GM12878 (cell line): Measurements from ENCODE around the gene PRDM2. TPM values are rescaled to one million over a fixed set of nuclear protein-coding genes. Genes with fewer than 3 reads are reported as not detected.

Experiments
- ATAC-seq: fragments of 200-7000 bp; cut with Tn5 transposase; 3 replicates; pipeline ENCODE4 v1.9.1; 2020; ENCODE audit warnings: mild to moderate bottlenecking, moderate library complexity
- BruUV-seq: library from RNA; stranded (reverse); fragments of 400-500 nt; replicated peaks from 2 replicates; lab custom pipeline; 2021; lab: Mats Ljungman, UMichigan
- CTCF ChIA-PET: fragments of 300-600 bp; sonication (Branson Sonifier 250); formaldehyde crosslinking; extraction: SDS; loops from one replicate; lab custom pipeline; 2021; ENCODE audit warnings: inconsistent platforms; lab: Yijun Ruan, JAX
- POLR2A ChIA-PET: fragments of 350-600 bp; formaldehyde crosslinking; extraction: SDS; loops from one replicate; lab custom pipeline; 2021; ENCODE audit warnings: inconsistent platforms; lab: Charles Lee
- RAD21 ChIA-PET: fragments of 300-600 bp; sonication (Branson Sonifier 250); formaldehyde crosslinking; loops from one replicate; lab custom pipeline; 2023; ENCODE audit warnings: antibody characterized with exemption; ENCODE audit not compliant: unreplicated experiment; lab: Charles Lee
- SMC1A ChIA-PET: fragments of 300-600 bp; sonication (Branson Sonifier 250); formaldehyde crosslinking; loops from one replicate; lab custom pipeline; 2023; ENCODE audit not compliant: unreplicated experiment, uncharacterized antibody; lab: Charles Lee
- DNase-seq: peaks from one replicate; pipeline ENCODE4 v3.0.0-alpha.2; 2011; ENCODE audit warnings: low read depth, low spot score
- FAIRE-seq: peaks from 3 replicates; lab custom pipeline; 2011; peaks lifted over from hg19 to GRCh38; lab: Jason Lieb, UNC
- H2AFZ ChIP-seq: 2 replicates; pipeline ENCODE4 v1.6.0; 2011; ENCODE audit warnings: low read depth, low read length, control low read depth; ENCODE audit not compliant: control insufficient read depth
- H3K27ac ChIP-seq: 2 replicates; pipeline ENCODE4 v1.5.1; 2011; ENCODE audit warnings: control low read depth; ENCODE audit not compliant: control insufficient read depth, insufficient read depth
- H3K27me3 ChIP-seq, 2 experiments: replicated peaks in 1 of 2; 2 replicates each; pipeline versions ENCODE4 v1.6.0 to v1.6.1; 2011; ENCODE audit warnings: low read length in 1 of 2; ENCODE audit not compliant: control insufficient read depth in 2 of 2, insufficient read depth in 2 of 2
- H3K36me3 ChIP-seq, 2 experiments: 2 replicates each; pipeline ENCODE4 v1.5.1; 2011; ENCODE audit warnings: low read length in 1 of 2; ENCODE audit not compliant: control insufficient read depth in 2 of 2, insufficient read depth in 2 of 2
- H3K4me1 ChIP-seq: 2 replicates; pipeline ENCODE4 v1.6.1; 2011; ENCODE audit warnings: mild to moderate bottlenecking, low read length, moderate library complexity, mixed read lengths; ENCODE audit not compliant: control insufficient read depth, insufficient read depth
- H3K4me2 ChIP-seq: 2 replicates; pipeline ENCODE4 v1.6.0; 2011; ENCODE audit warnings: control low read depth; ENCODE audit not compliant: control insufficient read depth, insufficient read depth
- H3K4me3 ChIP-seq: fragments of 200-600 bp; sonication (generic); 2 replicates; pipeline ENCODE4 v1.5.1; 2016
- H3K79me2 ChIP-seq: 2 replicates; pipeline ENCODE4 v1.6.0; 2011; ENCODE audit warnings: low read length; ENCODE audit not compliant: control insufficient read depth, insufficient read depth
- H3K9ac ChIP-seq: 2 replicates; pipeline ENCODE4 v1.8.0; 2011; ENCODE audit warnings: low read length, control low read depth, mixed read lengths; ENCODE audit not compliant: control insufficient read depth, insufficient read depth
- H3K9me3 ChIP-seq: replicated peaks from 3 replicates; pipeline ENCODE4 v1.5.1; 2011; ENCODE audit warnings: mild to moderate bottlenecking, low read length; ENCODE audit not compliant: control insufficient read depth, insufficient read depth
- H4K20me1 ChIP-seq: 2 replicates; pipeline ENCODE4 v1.6.0; 2011; ENCODE audit not compliant: control insufficient read depth, insufficient read depth
- ASH2L ChIP-seq: fragments of 300-600, 200-600 bp; sonication (generic); IDR thresholded peaks from 2 replicates; pipeline ENCODE4 v1.6.1; 2017; ENCODE audit warnings: low read depth, mild to moderate bottlenecking, borderline replicate concordance
- ESRRA ChIP-seq: IDR thresholded peaks from 2 replicates; pipeline ENCODE4 v1.6.1; 2012; ENCODE audit warnings: mild to moderate bottlenecking, low read length, improper control_type of control experiment
- EZH2 ChIP-seq: IDR thresholded peaks from 2 replicates; pipeline ENCODE4 v1.6.1; 2012; ENCODE audit warnings: low read depth, mild to moderate bottlenecking, control low read depth, inconsistent platforms, low read length, borderline replicate concordance; ENCODE audit not compliant: control insufficient read depth
- IKZF2 ChIP-seq, 2 experiments: fragments of 450-650 bp; IDR thresholded peaks; 2 replicates each; pipeline ENCODE4 v1.6.1; 2017; ENCODE audit warnings: mild to moderate bottlenecking in 2 of 2, moderate library complexity in 2 of 2
- MTA2 ChIP-seq: fragments of 450-650 bp; IDR thresholded peaks from 2 replicates; pipeline ENCODE4 v1.6.1; 2016; ENCODE audit warnings: low read depth, mild to moderate bottlenecking, moderate library complexity
- NRF1 ChIP-seq: conservative IDR thresholded peaks from 2 replicates; pipeline ENCODE4 v1.6.1; 2011; ENCODE audit warnings: mild to moderate bottlenecking, low read depth, low read length, improper control_type of control experiment
- RELB ChIP-seq: fragments of 450-650 bp; IDR thresholded peaks from 2 replicates; pipeline ENCODE4 v1.6.1; 2017; ENCODE audit warnings: low read depth, mild to moderate bottlenecking, moderate library complexity
- YBX1 ChIP-seq: fragments of 450-650 bp; IDR thresholded peaks from 2 replicates; pipeline ENCODE4 v1.6.1; 2016; ENCODE audit warnings: antibody characterized with exemption
- ZNF24 ChIP-seq: fragments of 450-650 bp; IDR thresholded peaks from 2 replicates; pipeline ENCODE4 v1.6.1; 2017; ENCODE audit warnings: antibody characterized with exemption, mild to moderate bottlenecking
- ZNF622 ChIP-seq: fragments of 450-650 bp; IDR thresholded peaks from 2 replicates; pipeline ENCODE4 v1.6.1; 2017; ENCODE audit warnings: mild to moderate bottlenecking, inconsistent platforms
- ZZZ3 ChIP-seq: IDR thresholded peaks from 2 replicates; pipeline ENCODE4 v1.6.1; 2011; ENCODE audit warnings: low read depth; ENCODE audit not compliant: control insufficient read depth, insufficient read length
- WGBS: methylation state at CpG from one replicate; pipeline ENCODE4 v1.1.6; 2016; ENCODE audit warnings: low lambda C conversion rate; ENCODE audit not compliant: insufficient replicate concordance, insufficient coverage; ENCODE audit errors: missing lambda C conversion rate; 5-methylcytosine and 5-hydroxymethylcytosine counted together
- in situ Hi-C: fragments of 300-500 bp; cut with MboI; formaldehyde crosslinking; loops from 9 replicates; pipeline ENCODE4 v1.14.3; 2018; ENCODE audit warnings: mixed read lengths
- intact Hi-C: fragments of 100-400 bp; cut with micrococcal nuclease; formaldehyde crosslinking; loops from one replicate; pipeline ENCODE4 v1.14.2; 2022; ENCODE audit not compliant: unreplicated experiment
- polyA plus RNA-seq, 11 experiments: library from polyadenylated mRNA; depleted of rRNA in 4 of 11; unstranded in 6 of 11; stranded (reverse) in 5 of 11; fragments of >200 nt; fragmentation: Nextera tagmentation in 4 of 11; fragmentation: Illumina TruSeq in 1 of 11; extraction: Ambion mirVana in 4 of 11; extraction: Trizol in 1 of 11; gene quantifications; 1 replicate in 1 of 11; 2 replicates in 10 of 11; pipeline versions ENCODE4 v1.2.1 to v1.2.3, GENCODE V29; 2011 to 2016; ENCODE audit warnings: inconsistent platforms in 2 of 11, missing spikeins in 2 of 11, low read depth in 1 of 11
- total RNA-seq, 4 experiments: library from RNA; depleted of rRNA in 3 of 4; stranded (reverse); fragments of >200 nt in 3 of 4; fragmentation: Illumina TruSeq in 1 of 4; extraction: Trizol in 1 of 4; gene quantifications; 2 replicates each; pipeline versions ENCODE4 v1.2.1 to v1.2.3, GENCODE V29; 2013 to 2021
- TF ChIP-seq, protein P1 (sequence below): fragments of 450-650 bp; IDR thresholded peaks from 2 replicates; pipeline ENCODE4 v1.6.1; 2017; ENCODE audit warnings: mild to moderate bottlenecking, low read depth, inconsistent platforms; ENCODE audit not compliant: poor library complexity, severe bottlenecking
- TF ChIP-seq, protein P2 (sequence below): fragments of 450-650 bp; formaldehyde crosslinking; IDR thresholded peaks from 2 replicates; pipeline ENCODE4 v1.4.0; 2020; ENCODE audit warnings: mild to moderate bottlenecking, moderate library complexity

Gene PRDM2
- total and polyA plus RNA-seq, 10 of the 15 experiments (the other 5 are each of a cell fraction or from before 2014, with no cell fraction given): 8.4 to 45.1 (median 23.5) TPM

DNA sequence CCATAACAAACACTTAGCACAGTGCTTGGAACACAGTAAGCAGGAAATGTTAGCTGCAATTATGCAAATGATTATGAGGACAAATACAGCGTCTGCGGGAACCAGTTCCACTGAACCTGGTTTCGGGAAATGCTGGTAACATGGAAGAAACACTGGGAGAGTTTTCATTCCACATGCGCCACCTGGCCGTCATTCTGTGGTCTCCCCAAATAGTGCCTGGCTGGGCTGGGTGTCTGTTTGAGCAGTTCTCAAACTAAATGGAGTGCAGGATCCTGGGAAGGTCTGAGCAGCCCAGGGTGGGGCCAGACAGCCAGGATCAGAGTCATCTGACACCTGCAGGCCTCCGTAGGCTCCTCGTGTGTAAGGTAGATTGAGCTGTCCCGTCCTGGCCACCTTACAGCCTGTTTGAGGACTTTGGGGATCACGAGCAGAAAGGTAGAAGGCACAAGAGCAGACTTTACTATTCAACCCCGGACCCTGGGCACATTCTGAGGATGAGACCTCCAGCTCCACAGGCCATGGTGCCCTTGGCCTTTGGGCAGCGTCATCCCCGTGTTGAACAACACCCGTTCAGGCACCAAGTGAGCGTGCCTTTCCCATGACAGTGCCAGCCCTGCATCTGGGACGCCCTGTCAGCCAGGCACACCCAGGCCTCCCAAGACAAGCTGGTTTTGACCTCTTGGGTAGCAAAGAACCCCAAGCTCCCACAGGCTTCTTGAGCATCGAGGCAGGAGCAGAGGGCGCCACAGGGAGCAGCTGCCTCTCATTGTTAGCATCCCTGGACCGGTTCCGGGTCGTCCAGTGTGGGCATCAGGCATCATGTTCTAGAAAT is 101.9 kb downstream of the PRDM2 start (continued):
- TF ChIP-seq EZH2: no peak
- TF ChIP-seq ZNF622: no peak
- TF ChIP-seq YBX1: no peak
- no peak for TF ChIP-seq ESRRA

- Histone ChIP-seq H3K4me3 (no peak overlapping the region), H3K79me2 (no peaks in the 10 kb centered on the region), H3K4me2 (no peak overlapping the region), H2AFZ (no peak overlapping the region), H3K27ac (no peak overlapping the region), H3K4me1 (no peaks in the 10 kb centered on the region), H3K9ac (no peak overlapping the region), H3K9me3 (no peaks in the 10 kb centered on the region), H4K20me1 (no peaks in the 10 kb centered on the region), H3K36me3 (no peaks in the 10 kb centered on the region), H3K27me3 (no peaks in the 10 kb centered on the region)
- intact Hi-C loops: no loop called here
- CTCF ChIA-PET: interaction anchor here (0.8 kb wide), 1 partner anchor 140 kb away, joined by 3 read pairs; no protein-coding TSS in a partner anchor
- ATAC-seq: no peak
- no peak for DNase-seq
- in situ Hi-C loops: loop anchor here (10.0 kb wide), 1 partner anchor 138 kb away; no protein-coding TSS in a partner anchor
- RAD21 ChIA-PET: no interaction called here
- no TSS peak for BruUV-seq
- SMC1A ChIA-PET: no interaction called here
- FAIRE-seq: no peak
- WGBS: 94% methylated on average over 19 of the region's 19 CpGs
- POLR2A ChIA-PET: no interaction called here
- no peak for TF ChIP-seq ASH2L
- TF ChIP-seq NRF1: no peak
- TF ChIP-seq IKZF2 (IDR thresholded peaks at IDR 0.05): no peak
- TF ChIP-seq, protein P1, sequence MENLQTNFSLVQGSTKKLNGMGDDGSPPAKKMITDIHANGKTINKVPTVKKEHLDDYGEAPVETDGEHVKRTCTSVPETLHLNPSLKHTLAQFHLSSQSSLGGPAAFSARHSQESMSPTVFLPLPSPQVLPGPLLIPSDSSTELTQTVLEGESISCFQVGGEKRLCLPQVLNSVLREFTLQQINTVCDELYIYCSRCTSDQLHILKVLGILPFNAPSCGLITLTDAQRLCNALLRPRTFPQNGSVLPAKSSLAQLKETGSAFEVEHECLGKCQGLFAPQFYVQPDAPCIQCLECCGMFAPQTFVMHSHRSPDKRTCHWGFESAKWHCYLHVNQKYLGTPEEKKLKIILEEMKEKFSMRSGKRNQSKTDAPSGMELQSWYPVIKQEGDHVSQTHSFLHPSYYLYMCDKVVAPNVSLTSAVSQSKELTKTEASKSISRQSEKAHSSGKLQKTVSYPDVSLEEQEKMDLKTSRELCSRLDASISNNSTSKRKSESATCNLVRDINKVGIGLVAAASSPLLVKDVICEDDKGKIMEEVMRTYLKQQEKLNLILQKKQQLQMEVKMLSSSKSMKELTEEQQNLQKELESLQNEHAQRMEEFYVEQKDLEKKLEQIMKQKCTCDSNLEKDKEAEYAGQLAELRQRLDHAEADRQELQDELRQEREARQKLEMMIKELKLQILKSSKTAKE: no peak
- TF ChIP-seq ZZZ3: no peak
- TF ChIP-seq RELB: no peak
- TF ChIP-seq ZNF24: no peak
- TF ChIP-seq, protein P2, sequence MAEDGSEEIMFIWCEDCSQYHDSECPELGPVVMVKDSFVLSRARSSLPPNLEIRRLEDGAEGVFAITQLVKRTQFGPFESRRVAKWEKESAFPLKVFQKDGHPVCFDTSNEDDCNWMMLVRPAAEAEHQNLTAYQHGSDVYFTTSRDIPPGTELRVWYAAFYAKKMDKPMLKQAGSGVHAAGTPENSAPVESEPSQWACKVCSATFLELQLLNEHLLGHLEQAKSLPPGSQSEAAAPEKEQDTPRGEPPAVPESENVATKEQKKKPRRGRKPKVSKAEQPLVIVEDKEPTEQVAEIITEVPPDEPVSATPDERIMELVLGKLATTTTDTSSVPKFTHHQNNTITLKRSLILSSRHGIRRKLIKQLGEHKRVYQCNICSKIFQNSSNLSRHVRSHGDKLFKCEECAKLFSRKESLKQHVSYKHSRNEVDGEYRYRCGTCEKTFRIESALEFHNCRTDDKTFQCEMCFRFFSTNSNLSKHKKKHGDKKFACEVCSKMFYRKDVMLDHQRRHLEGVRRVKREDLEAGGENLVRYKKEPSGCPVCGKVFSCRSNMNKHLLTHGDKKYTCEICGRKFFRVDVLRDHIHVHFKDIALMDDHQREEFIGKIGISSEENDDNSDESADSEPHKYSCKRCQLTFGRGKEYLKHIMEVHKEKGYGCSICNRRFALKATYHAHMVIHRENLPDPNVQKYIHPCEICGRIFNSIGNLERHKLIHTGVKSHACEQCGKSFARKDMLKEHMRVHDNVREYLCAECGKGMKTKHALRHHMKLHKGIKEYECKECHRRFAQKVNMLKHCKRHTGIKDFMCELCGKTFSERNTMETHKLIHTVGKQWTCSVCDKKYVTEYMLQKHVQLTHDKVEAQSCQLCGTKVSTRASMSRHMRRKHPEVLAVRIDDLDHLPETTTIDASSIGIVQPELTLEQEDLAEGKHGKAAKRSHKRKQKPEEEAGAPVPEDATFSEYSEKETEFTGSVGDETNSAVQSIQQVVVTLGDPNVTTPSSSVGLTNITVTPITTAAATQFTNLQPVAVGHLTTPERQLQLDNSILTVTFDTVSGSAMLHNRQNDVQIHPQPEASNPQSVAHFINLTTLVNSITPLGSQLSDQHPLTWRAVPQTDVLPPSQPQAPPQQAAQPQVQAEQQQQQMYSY: no peak
- no peak for TF ChIP-seq MTA2
These were observed 103.0 kb downstream of the PRDM2 start for GRCh38 chr1:13802782-13803545.
